ACHN (cell line): Measurements from ENCODE around the gene CLEC4D.
"Not testable (repeated sequence)": the region's sequence is repeated elsewhere in the genome, so short reads cannot be mapped to it uniquely, and the experiment has no call there.

Source experiments
- DNase-seq: peaks from one replicate; pipeline ENCODE4 v3.0.0-alpha.2; 2015
- in situ Hi-C: cut with HindIII; loops from 2 replicates; pipeline ENCODE4 v1.10.0; 2017; ENCODE audit warnings: low sequenced_read_pairs, low pct_ligation_motif_present, low pct_unique_long_range_greater_than_20kb

Gene CLEC4D

DNA sequence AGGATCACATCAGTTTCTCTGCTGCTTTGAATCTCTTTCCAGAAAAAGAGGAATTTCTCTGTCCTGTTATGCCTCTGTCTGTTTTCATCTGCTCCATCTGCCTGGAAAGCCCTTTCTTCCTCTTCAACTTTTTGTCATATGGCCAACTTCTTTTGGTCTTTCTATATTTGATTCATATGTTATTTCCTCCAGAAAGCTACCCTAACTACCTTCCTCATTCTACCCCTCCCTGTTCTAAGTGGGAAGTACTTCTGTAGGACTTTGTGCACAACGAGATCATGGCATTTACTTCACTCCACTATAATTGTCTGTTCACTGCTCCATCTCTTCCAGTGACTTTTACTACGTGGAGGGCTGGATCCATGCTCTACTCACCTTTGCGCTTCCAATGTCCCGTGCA, 5.9 kb downstream of the CLEC4D start:
- in situ Hi-C loops = no loop called here
- no peak for DNase-seq

DNA sequence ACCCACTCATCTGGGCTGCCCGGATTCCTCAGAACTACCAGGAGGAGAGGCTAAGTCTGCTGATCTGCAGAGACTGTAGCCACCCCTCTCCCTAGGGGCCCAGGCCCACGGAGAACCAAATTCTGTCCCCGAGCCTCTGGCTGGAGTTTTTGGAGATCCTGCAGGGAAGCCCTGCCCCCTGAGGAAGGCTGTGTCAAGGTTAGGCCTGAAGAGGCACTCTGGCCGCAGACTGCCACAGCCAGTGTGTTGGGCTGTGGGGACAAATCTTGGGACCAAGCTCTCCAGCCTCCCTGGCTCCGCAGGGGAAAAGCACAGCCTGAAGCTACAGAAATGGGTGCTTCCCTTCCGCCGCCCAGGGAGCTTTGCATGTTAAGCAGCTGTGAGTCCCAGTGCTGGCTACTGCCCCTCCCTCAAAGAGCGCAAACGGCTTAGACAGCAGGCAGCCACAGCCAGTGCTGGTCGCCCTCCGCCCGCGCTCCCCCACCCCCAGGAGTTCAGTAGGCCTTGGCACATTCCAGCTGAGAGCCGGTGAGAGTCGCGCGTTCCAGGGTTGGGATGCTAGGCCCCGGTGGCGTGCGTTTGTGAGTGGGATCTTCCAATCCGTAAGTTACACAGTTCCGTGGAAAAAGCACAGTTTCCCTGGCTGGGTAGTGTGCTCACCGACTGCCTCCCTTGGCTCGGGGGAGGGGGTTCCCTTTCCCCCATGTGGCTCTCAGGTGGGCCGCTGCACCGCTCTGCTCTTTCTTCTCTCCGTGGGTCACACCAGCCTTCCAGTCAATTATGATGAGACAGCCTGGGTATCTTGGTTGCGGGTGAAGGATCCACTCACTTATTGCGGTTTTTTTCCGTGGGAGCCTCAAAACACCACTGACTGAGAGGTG, 14.2 kb downstream of the CLEC4D start:
- DNase-seq = no peak
- in situ Hi-C loops = no loop called here

DNA sequence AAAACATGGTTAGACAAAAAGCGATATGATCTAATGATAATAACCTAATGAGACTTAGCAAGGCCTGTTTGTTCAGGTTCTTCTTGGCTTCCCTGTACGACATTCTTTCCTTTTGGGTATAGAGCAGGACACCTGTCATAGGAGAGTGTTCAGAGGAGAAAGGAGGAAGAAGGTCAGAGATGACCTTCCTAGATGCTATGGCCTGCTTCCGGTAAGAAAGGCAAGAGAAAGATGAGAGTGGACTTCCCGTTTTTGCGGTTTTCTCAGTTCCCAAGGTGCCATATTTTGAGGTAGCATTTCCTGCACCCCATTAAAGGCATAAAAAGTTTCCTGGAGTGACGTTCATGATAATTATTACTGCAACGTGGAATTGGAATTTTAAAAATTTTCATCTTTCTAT, 18.7 kb downstream of the CLEC4D start:
- DNase-seq = no peak
- in situ Hi-C loops = no loop called here

DNA sequence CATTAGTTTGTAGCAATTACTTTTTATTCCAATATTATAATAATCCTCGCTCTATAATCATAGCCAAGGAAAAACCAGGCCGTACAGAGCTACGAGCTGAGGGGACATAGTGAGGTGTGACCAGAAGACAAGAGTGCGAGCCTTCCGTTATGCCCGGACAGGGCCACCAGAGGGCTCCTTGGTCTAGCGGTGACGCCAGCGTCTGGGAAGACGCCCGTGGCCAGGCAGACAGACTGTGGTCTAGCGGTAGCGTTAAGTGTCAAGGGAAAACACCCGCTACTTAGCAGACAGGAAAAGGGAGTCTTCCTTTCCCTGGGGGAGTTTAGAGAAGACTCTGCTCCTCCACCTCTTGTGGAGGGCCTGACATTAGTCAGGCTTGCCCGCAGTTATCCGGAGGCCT, 24.5 kb downstream of the CLEC4D start:
- in situ Hi-C loops, DNase-seq: not testable (repeated sequence)

DNA sequence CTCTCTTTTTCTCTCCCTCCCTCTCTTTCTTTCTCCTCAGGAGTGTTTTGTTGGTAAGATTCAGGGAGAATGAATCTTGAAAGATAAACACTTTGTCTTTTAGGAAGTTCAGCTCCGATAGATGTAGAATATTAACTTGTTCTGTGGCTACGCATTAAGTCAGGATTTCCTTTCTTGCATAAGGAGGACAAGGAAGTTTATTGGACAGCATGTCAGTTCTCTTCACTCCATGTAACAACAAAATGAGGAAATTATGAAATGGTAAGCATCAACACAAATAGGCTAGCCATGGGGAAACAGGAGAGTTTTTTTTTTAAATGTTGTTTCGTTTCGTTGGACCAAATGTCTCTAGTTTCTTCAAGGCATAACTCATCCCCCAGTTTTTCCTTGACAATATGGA, 27.5 kb downstream of the CLEC4D start, which contains the start of gene CLEC4E:
TSS of gene CLEC4E (minus strand) at position 75 of the 400 bp plus-strand sequence. CDS start 108 bp downstream, outside the sequence.
- in situ Hi-C loops = not testable (repeated sequence)

DNA sequence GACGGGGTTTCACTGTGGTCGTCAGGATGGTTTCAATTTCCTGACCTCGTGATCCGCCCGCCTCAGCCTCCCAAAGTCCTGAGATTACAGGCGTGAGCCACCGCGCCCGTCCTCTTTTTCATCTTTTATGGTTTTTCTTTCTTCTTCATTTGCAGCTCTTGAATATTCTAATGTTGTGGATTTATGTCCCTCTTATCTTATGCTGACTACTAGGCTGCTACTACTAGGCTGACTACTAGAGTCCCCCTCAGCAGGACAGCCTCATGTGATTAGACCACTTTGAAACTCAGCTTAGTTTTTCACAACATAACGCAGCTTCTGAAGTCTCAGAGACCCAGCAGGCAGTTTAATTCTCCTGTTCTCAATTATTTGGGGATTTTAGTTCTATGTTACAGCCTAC, 28.3 kb downstream of the CLEC4D start:
- DNase-seq = no peak
- in situ Hi-C loops = no loop called here

More for the DNA sequence above, 27.5 kb downstream of the CLEC4D start, which contains the start of gene CLEC4E:
- DNase-seq = not testable (repeated sequence)

DNA sequence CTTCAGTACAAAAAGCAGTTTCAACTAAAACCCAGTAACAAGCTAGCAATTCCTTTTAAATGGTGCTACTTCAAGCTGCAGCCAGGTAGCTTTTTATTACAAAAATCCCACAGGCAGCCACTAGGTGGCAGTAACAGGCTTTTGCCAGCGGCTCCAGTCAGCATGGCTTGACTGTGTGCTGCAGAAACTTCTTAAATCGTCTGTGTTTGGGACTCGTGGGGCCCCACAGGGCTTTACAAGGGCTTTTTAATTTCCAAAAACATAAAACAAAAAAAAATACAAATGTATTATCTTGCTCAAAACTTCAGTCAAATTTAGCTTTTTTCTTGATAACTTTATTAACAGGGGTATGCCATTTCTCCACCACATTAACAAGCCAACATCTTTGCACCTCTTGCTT, 31.0 kb downstream of the CLEC4D start:
- peak; percentile 76 for DNase-seq
- in situ Hi-C loops = no loop called here

DNA sequence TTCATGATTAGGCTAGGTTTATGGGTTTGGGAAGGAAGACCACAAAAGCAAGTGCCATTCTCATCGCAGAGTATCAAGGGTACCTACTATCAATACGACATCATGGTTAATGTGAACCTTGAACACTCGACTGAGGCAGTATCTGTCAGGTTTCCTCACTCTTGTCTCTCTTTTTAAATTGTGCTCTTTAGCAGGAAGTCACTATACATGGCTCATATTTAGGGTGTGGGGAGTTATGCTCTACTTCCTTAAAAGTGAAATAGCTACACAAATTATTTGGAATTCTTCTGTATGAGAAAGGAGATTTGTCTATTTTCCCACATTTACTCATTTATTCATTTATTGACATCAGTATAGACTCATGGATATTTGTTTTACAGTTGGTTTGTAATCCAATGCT, 33.3 kb downstream of the CLEC4D start:
- in situ Hi-C loops = no loop called here
- DNase-seq = no peak

DNA sequence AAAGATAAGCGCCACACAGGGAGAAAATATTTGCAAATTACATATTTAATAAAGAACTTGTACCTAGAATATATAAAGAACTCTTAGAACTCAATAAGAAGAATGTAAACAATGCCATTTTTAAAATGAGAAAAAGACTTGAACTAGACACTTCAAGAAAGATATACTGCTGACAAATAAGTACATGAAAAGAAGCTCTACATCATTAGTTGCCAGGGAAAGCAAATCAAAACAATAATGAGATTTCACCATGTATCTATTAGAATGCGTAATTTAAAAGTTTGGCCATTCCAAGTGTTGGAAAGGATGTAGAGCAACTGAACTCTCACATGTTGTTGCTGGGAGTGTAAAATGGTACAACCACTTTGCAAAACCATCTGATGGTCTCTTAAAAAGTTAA, 34.3 kb downstream of the CLEC4D start:
- DNase-seq = no peak
- in situ Hi-C loops = no loop called here

DNA sequence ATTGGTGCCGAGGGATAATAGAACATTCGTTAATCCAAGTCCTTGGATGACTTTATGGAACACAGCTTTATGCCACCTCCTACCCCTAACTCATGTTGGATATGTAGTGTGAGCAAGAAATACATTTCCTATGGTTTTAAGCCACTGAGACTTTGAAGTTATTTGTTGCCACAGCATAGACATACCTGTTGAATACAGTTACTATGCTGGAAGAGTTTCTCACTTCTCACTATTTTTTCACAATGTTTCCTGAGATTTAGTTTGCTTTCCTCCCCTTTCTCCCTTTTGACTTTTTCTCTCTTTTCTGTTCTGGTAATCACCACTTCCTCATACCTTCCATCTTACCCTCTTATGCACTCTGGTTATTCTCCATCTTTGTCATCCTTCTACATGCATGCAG, 34.9 kb downstream of the CLEC4D start:
- in situ Hi-C loops = no loop called here

DNA sequence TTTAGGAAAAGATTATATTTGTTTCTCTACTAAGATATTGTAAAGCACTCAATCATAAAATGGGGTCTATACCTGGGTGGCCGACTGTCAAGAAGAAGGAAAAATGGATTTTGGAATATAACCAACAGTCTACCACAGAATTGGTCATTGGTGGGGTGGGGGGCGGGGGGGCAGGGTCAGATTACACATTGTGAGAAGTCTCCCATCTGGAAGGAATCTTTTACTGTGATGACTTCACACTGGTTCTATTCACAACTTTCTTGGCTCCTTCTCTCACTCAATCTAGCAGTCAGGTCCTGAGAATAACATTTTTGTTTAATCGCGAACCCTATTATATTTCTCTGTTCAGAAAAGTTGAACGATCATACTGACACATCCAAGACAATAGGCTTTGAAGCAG, 36.1 kb downstream of the CLEC4D start:
- in situ Hi-C loops = no loop called here
- DNase-seq = no peak

More for the DNA sequence above, 34.9 kb downstream of the CLEC4D start:
- DNase-seq = no peak

DNA sequence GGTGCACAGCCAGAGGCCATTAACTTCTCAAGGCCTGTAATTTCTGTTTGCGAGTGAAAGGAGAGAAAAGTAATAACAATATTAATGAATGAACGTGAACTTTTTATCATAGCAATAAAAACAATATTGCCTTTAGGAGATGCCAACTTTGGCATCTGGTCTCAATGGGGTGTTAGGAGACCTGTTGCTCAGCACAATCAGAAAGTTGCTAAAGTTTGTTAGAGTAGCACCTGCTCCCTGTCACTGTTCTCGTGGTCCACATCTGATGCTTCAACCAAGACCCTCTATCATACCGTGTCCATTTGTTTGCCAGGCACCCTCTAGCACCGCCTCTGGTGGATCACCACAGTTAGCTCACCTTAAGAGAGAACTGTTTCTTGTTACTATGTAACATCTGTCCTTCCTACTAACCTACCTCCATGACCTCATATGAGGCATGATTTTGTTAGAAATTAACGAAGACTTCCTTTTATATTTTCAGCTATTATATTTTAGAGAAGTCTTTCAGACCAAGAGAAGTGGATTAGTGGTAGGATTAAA, 39.9 kb downstream of the CLEC4D start:
- no peak for DNase-seq
- in situ Hi-C loops = no loop called here

DNA sequence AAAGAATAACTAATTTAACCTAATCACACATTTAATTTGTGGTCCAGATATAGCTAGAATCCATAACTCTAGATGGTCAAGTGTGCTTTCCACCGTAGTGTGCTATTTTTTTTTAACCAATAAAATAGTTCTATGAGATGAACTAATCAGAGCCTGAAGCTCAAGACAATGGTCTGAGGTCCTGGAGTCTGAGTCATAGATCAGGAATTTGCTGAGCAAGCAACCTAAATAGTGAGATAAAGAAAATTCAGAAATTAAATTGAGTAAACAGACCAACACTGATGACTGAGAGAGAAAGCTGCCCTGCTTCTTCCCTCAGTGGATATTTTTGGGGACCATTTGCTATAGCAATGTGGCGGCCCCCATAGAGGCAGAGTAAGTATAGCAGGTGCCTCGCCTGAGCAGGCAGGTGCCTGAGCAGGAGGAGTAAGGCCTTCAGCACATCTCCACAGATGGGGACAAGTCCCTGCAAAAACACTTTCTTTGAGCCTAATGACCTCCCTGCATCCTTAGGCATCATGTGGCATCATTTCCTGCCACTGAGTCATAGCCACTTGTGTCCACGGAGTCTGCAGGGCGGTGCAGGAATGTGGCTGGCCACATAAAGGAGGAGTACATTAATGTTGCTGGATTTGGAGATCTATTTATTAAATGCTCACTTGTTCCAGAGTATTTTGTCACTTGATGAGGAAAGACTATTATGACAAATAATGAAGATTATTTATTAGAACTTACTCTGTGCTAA, 41.3 kb downstream of the CLEC4D start:
- in situ Hi-C loops = no loop called here
- DNase-seq = peak; percentile 39

DNA sequence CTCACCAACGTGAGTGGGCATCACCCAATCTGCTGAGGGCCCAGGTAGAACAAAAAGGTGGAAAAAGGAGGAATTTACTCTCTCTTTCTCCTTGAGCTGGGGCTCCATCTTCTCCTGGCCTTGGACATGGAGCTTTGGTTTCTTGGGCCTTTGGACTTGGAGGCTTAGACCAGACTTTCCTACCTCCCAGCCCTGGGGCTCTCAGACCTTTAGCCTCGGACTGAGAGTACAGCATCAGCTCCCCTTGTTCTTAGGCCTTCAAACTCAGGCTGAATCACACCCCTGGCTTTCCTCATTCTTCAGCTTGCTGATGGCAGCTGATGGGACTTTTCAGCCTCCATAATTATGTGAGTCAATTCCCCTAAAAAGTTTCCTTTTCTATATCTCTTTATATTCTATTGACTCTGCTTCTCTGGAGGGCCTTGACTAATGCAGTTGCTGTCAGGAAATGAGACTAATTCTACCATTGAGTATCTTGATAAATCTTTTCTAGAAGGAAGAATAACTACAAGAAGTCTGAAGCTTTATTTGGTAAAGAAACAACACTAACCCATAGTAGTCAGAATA, 43.3 kb downstream of the CLEC4D start:
- in situ Hi-C loops = no loop called here

DNA sequence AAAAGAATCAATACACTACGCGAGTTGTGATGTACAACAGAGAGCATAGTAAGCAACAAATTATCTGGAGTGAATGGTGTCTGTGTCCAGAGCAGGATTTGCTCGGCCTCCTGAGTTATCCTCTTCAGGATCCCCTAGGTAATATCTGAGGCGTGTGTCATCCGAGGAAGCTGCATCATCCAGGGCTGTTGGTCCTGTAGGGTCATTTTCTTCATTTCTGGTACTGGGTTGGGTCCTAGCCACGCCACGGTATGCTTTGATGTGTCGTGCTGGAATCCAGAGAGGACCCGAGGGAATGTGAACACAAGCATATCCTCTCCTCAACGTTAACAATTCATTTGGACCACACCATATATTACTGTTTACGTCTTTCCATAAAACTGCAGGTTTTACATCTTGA, 46.4 kb downstream of the CLEC4D start:
- DNase-seq = no peak
- in situ Hi-C loops = no loop called here

More for the DNA sequence above, 43.3 kb downstream of the CLEC4D start:
- no peak for DNase-seq

DNA sequence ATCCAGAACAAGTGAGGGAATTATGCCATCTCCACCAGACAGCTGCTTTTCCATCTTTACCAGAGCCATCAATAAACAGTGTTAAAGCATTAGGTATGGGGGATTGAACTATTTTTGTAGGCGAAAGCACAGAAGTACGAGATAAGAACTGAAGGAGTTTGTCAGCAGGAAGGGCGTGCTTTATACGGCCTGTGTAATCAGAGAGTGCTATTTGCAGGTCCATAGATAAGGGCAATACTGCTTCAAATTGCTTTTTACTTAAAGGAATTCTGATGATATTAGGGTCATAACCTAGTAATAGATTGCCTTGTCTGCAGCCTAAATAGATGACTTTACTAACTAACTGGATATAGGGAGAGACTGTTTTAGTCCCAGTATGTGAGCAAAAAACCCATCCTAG, 47.7 kb downstream of the CLEC4D start:
- DNase-seq = no peak
- in situ Hi-C loops = no loop called here

DNA sequence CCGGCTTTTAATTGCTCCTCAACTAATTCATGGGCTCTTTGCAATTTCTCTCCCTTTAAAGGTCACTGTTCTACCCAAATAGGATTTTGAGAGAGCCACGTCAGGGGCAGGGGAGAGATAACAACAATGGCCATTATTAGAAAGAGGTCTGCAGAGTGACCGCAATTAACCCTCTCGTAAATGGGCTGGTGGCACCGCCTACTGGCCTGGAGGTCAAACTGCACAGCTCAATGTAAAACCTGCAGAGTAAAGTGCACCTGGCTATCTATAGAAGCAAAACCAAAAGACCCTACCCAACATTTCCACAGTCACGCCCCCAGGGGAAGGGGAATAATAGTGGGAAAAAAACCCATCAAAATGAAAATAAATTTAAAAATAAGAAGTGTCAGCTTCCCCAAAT, 49.0 kb downstream of the CLEC4D start:
- in situ Hi-C loops = no loop called here

DNA sequence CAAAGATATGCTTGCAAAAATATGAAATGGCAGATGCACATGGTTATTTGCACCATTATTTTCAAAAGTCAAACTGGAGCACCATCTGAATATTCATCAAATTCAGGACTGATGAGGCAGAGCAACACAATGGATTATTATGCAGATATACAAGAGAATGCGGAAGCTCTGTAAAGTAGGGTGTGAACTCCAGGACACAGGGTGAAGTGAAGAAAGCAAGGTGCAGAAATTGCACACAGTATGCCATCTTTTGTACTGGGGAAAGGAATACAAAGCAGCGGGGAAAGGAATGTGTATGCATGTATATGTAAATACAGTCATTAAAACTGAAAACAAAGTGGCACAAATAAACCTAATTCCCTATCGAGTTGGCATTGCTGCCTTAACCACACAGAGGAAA, 50.1 kb downstream of the CLEC4D start:
- in situ Hi-C loops = no loop called here
- no peak for DNase-seq

More for the DNA sequence above, 49.0 kb downstream of the CLEC4D start:
- DNase-seq = peak; percentile 16

DNA sequence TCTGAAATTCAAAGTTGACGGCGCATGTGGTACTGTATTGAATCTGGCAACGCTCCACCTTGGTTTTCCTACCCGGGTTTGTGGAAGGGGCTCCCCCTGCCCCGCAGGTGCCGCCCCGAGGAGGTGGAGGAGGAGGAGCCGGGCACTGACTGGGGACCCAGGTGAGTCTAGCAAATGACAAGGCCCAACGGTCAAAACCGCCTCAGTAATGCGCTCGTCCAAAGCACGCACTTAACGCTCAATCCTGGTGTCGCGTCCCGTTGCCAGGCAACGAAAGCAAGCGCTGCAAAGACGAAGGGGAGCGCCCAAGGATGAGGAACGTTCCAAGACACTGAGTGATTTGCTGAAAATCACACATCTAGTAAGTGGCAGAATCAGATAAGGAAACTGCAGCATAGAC, 51.4 kb downstream of the CLEC4D start:
- in situ Hi-C loops = no loop called here
- DNase-seq = no peak
